Osteocyte (in vitro differentiated cells): ENCODE results near the gene ACR. TPM values are rescaled to one million over a fixed set of nuclear protein-coding genes. Genes with fewer than 3 reads are reported as not detected.

Source experiments
- DNase-seq: peaks from one replicate; pipeline ENCODE4 v3.0.0; 2021; ENCODE audit warnings: mixed read lengths; ENCODE audit not compliant: unreplicated experiment; ENCODE audit errors: extremely low spot score
- H3K27ac Mint-ChIP-seq: one replicate; pipeline ENCODE4 v1.8.0; 2021; ENCODE audit warnings: mild to moderate bottlenecking, mixed read lengths; ENCODE audit not compliant: unreplicated experiment
- H3K27me3 Mint-ChIP-seq: one replicate; pipeline ENCODE4 v1.8.0; 2021; ENCODE audit warnings: mixed read lengths; ENCODE audit not compliant: unreplicated experiment
- H3K36me3 Mint-ChIP-seq: one replicate; pipeline ENCODE4 v1.8.0; 2021; ENCODE audit warnings: mixed read lengths; ENCODE audit not compliant: unreplicated experiment
- H3K4me1 Mint-ChIP-seq: one replicate; pipeline ENCODE4 v1.8.0; 2021; ENCODE audit warnings: mixed read lengths; ENCODE audit not compliant: unreplicated experiment
- H3K4me3 Mint-ChIP-seq: one replicate; pipeline ENCODE4 v1.8.0; 2021; ENCODE audit warnings: mild to moderate bottlenecking, moderate library complexity, mixed read lengths; ENCODE audit not compliant: unreplicated experiment
- H3K9me3 Mint-ChIP-seq: one replicate; pipeline ENCODE4 v1.8.0; 2021; ENCODE audit warnings: mixed read lengths; ENCODE audit not compliant: unreplicated experiment
- CTCF ChIP-seq: fragments of 200-600 bp; sonication (generic); IDR thresholded peaks from 2 replicates; pipeline ENCODE4 v1.5.0; 2021; ENCODE audit warnings: antibody characterized with exemption, mild to moderate bottlenecking, moderate library complexity
- total RNA-seq: library from RNA; stranded (reverse); gene quantifications from 2 replicates; pipeline ENCODE4 v1.2.1, GENCODE V29; 2021

The ACR gene
- total RNA-seq, 1 donor from 2014 or later, result not detected

DNA sequence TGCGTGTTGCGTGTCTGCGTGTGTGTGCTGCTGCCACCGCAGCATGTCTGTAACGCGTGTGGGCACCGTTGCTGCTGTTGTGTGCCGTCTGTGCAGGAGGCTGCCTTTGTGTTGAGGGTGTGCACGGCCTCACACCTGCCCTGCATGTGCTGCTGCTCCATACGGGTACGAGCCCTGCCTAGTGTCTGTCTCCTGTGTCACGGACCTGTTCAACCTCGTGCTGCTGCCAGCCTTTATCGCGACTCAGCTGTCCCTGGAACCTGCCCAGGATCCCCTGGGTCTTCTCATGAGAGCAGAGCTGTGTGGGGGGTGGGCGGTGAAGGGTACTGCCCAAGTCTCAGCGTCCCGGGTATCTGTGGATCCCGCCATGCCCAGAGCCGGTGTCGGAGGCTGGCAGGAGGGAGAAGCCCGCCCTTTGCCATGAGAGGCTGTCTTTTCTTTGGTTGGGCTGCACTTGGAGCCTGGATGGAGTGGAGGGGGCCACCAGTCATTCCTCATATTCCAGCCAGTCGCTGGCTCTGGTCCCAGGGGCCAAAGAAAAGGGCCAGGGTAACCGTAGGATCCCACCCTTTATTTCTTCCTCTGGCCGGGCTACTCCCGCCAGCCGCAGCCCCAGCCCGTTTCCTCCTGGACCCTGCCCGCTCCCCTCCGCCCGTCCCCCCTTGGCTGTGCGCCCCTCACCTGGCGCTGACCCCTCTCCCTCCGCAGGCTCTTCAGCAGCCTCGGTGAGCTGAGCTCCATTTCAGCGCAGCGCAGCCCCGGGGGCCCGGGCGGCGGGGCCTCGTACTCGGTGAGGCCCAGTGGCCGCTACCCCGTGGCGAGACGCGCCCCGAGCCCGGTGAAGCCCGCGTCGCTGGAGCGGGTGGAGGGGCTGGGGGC, 7.8 kb upstream of the ACR start:
- H3K36me3 Mint-ChIP-seq, result peaks cover 3% of the 10 kb centered on the region
- no peak overlapping the region for H3K4me3 Mint-ChIP-seq
- no peak for DNase-seq
- no peak for TF ChIP-seq CTCF
- H3K4me1 Mint-ChIP-seq, result peaks cover 5% of the 10 kb centered on the region
- no peak overlapping the region for H3K27ac Mint-ChIP-seq
- peaks cover 2% of the 10 kb centered on the region for H3K27me3 Mint-ChIP-seq
- H3K9me3 Mint-ChIP-seq, result no peaks in the 10 kb centered on the region

GRCh38 chr22:50730941-50731661, 6.9 kb upstream of the ACR start:
- Mint-ChIP-seq H3K4me1 (peaks cover 5% of the 10 kb centered on the region), H3K36me3 (peaks cover 2% of the 10 kb centered on the region)
- no peak for DNase-seq

GRCh38 chr22:50731811-50732624, 6.0 kb upstream of the ACR start:
- H3K9me3 Mint-ChIP-seq, result no peaks in the 10 kb centered on the region
- no peak for DNase-seq
- peaks cover 5% of the 10 kb centered on the region for H3K4me1 Mint-ChIP-seq
- H3K27ac Mint-ChIP-seq, result no peak overlapping the region
- peaks cover 13% of the 10 kb centered on the region for H3K27me3 Mint-ChIP-seq
- H3K4me3 Mint-ChIP-seq, result no peak overlapping the region
- peak; percentile 59 for TF ChIP-seq CTCF
- H3K36me3 Mint-ChIP-seq, result peaks cover 2% of the 10 kb centered on the region

More at GRCh38 chr22:50730941-50731661, 6.9 kb upstream of the ACR start:
- no peak for TF ChIP-seq CTCF
- Mint-ChIP-seq H3K9me3 (no peaks in the 10 kb centered on the region), H3K4me3 (no peak overlapping the region), H3K27me3 (peaks cover 4% of the 10 kb centered on the region), H3K27ac (no peak overlapping the region)

GRCh38 chr22:50732681-50733080, 5.3 kb upstream of the ACR start:
- Mint-ChIP-seq H3K4me3 (no peak overlapping the region), H3K9me3 (no peaks in the 10 kb centered on the region), H3K36me3 (peaks cover 2% of the 10 kb centered on the region), H3K4me1 (peaks cover 5% of the 10 kb centered on the region), H3K27me3 (peaks cover 18% of the 10 kb centered on the region), H3K27ac (no peak overlapping the region)
- DNase-seq, result peak; percentile 48
- TF ChIP-seq CTCF, result no peak
